ENCODE data around the gene PNMA8B. TPM values are rescaled to one million over a fixed set of nuclear protein-coding genes. Genes with fewer than 3 reads are reported as not detected.

Gene PNMA8B
- total RNA-seq, 1 donor from 2014 or later = 0.09 TPM

DNA sequence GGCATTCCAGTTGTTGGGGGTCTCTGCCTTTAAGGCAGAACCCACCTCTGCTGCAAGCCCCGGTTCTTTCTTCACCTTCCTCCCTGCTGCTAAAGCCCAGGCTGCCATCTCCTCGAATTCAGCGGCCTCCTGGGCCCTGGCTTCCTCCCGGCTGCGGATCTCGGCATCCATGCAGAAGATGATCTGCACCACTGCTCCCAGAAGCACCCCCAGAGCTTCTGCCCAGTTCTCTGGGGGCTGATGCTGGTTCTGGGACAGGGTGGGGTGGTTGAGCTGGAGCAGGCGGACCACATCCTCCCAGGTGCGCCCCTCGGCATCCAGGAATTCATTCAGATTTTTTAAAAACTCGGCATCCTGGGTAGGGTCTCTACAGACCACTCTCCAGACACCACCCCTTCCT lies 25.3 kb downstream of the PNMA8B start:
- Histone ChIP-seq H3K4me2 (peak overlapping the region; percentile 85), H3K4me1 (peaks cover 5% of the 10 kb centered on the region), H4K20me1 (ENCODE audit: low read depth) (no peaks in the 10 kb centered on the region), H2AFZ (replicated peaks) (no peak overlapping the region), H3K27me3 (peaks cover 3% of the 10 kb centered on the region), H3K36me3 (no peaks in the 10 kb centered on the region), H3K27ac (no peak overlapping the region), H3F3A (ENCODE audit: low read depth) (peaks cover 6% of the 10 kb centered on the region), H3K79me2 (ENCODE audit: low read depth) (peaks cover 13% of the 10 kb centered on the region), H3K9ac (no peak overlapping the region), H3K4me3 (peak overlapping the region; percentile 49), H3K9me3 (ENCODE audit: low read depth) (no peaks in the 10 kb centered on the region)
- H3K4me1 Mint-ChIP-seq = peaks cover 40% of the 10 kb centered on the region
- no peak overlapping the region for H3K27ac Mint-ChIP-seq
- peaks cover 37% of the 10 kb centered on the region for H3K36me3 Mint-ChIP-seq
- H3K27me3 Mint-ChIP-seq (ENCODE audit: insufficient read depth, low read depth) = peaks cover 13% of the 10 kb centered on the region
- H3K9me3 Mint-ChIP-seq = no peaks in the 10 kb centered on the region
- TF ChIP-seq EZH2phosphoT487 (IDR thresholded peaks at IDR 0.05) (no peak), EZH2 (IDR thresholded peaks at IDR 0.05) (no peak)
- TF ChIP-seq, protein P1, sequence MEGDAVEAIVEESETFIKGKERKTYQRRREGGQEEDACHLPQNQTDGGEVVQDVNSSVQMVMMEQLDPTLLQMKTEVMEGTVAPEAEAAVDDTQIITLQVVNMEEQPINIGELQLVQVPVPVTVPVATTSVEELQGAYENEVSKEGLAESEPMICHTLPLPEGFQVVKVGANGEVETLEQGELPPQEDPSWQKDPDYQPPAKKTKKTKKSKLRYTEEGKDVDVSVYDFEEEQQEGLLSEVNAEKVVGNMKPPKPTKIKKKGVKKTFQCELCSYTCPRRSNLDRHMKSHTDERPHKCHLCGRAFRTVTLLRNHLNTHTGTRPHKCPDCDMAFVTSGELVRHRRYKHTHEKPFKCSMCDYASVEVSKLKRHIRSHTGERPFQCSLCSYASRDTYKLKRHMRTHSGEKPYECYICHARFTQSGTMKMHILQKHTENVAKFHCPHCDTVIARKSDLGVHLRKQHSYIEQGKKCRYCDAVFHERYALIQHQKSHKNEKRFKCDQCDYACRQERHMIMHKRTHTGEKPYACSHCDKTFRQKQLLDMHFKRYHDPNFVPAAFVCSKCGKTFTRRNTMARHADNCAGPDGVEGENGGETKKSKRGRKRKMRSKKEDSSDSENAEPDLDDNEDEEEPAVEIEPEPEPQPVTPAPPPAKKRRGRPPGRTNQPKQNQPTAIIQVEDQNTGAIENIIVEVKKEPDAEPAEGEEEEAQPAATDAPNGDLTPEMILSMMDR (IDR thresholded peaks at IDR 0.05) = no peak
- DNase-seq (ENCODE audit: low spot score) = no peak
- peak overlapping the region; percentile 82 for H3K4me3 Mint-ChIP-seq

DNA sequence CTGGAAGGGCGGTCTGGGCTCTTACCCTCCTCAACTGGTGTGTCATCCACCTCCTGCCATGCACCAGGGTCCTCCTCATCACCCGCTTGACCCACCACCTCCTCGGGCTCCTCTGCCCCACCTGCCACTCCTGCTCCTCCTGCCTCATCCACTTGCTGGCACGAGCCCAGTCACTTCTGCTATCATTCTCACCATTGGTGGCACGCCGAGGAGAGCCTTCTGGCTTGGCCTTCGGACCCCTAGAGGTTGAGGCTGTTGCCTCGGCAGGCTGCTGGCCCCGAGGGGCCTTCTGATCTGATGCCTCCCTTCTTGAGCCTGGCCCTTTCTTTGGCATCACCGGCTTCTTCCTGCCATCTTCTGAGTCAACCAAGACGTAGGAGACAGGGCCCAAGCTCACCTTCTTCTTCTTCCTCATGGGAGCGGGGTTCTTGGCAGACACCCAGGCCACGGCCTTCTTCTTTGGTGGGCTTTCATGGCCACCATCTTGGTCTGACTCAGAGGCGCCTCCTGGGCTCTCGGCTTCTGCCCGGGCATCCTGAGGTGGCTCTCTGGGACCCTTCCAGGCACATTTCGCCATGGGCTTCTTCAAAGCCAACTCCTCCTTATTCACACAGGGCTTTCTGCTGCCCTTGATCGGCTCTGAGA lies 26.0 kb downstream of the PNMA8B start:
- Mint-ChIP-seq H3K27ac (peak overlapping the region; percentile 36), H3K36me3 (peaks cover 38% of the 10 kb centered on the region), H3K4me3 (peak overlapping the region; percentile 46), H3K9me3 (no peaks in the 10 kb centered on the region), H3K4me1 (peaks cover 40% of the 10 kb centered on the region), H3K27me3 (ENCODE audit: insufficient read depth, low read depth) (peaks cover 14% of the 10 kb centered on the region)
- no peak overlapping the region for H3K27ac ChIP-seq
- no peak overlapping the region for H3K4me2 ChIP-seq
- no peak overlapping the region for H3K9ac ChIP-seq
- no peaks in the 10 kb centered on the region for H3K36me3 ChIP-seq
- H3K9me3 ChIP-seq (ENCODE audit: low read depth) = no peaks in the 10 kb centered on the region
- TF ChIP-seq, protein P1 (IDR thresholded peaks at IDR 0.05) = no peak
- no peak for TF ChIP-seq EZH2phosphoT487 (IDR thresholded peaks at IDR 0.05)
- TF ChIP-seq EZH2 (IDR thresholded peaks at IDR 0.05) = no peak
- peaks cover 13% of the 10 kb centered on the region for H3K79me2 ChIP-seq (ENCODE audit: low read depth)
- H3F3A ChIP-seq (ENCODE audit: low read depth) = peaks cover 6% of the 10 kb centered on the region
- no peak for DNase-seq (ENCODE audit: low spot score)
- no peaks in the 10 kb centered on the region for H4K20me1 ChIP-seq (ENCODE audit: low read depth)
- H3K4me3 ChIP-seq = no peak overlapping the region
- peaks cover 5% of the 10 kb centered on the region for H3K4me1 ChIP-seq
- H3K27me3 ChIP-seq = peaks cover 3% of the 10 kb centered on the region
- H2AFZ ChIP-seq (replicated peaks) = no peak overlapping the region

DNA sequence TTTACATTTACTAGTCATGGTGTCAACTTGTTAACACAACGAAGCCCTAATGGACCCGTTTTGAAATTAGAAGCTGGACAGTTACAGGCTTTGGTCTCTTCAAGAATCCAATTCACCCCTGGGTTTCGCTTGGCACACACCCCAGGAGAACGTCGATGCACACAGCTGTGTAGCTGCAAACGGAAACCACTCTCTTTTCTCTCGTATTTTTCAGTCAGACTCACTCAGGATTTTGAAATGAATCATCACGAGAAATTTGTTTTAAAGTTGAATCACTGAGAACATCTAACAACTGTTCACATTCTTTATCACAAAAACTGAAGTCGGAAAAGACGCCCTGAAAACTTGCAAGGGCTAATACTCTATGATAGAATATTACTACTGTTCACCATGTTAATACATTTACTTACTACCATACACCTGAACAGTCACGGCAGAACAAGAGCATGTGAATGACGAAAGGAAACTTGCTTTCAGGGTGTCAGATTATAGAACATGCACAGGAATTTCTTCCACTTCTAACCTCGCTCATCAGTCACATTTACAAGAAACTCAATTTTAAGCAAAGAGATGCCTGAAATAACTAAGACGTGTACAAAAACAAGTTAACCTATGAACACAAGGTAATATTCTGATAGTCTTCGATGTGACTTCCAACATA lies 29.0 kb downstream of the PNMA8B start:
- no peak overlapping the region for H3K27ac ChIP-seq

More for the DNA sequence above, 29.0 kb downstream of the PNMA8B start:
- H3K9ac ChIP-seq = no peak overlapping the region
- H3K4me3 ChIP-seq = no peak overlapping the region
- H3K4me2 ChIP-seq = no peak overlapping the region
- H3K36me3 ChIP-seq = no peaks in the 10 kb centered on the region
- no peak for DNase-seq (ENCODE audit: low spot score)
- TF ChIP-seq EZH2 (IDR thresholded peaks at IDR 0.05) = no peak
- no peak for TF ChIP-seq EZH2phosphoT487 (IDR thresholded peaks at IDR 0.05)
- TF ChIP-seq, protein P1 (IDR thresholded peaks at IDR 0.05) = no peak
- Mint-ChIP-seq H3K27ac (no peak overlapping the region), H3K27me3 (ENCODE audit: insufficient read depth, low read depth) (peaks cover 13% of the 10 kb centered on the region), H3K4me3 (no peak overlapping the region), H3K4me1 (peaks cover 21% of the 10 kb centered on the region), H3K36me3 (peaks cover 40% of the 10 kb centered on the region), H3K9me3 (peaks cover 2% of the 10 kb centered on the region)
- no peaks in the 10 kb centered on the region for H3K27me3 ChIP-seq
- peaks cover 13% of the 10 kb centered on the region for H3K79me2 ChIP-seq (ENCODE audit: low read depth)
- no peaks in the 10 kb centered on the region for H4K20me1 ChIP-seq (ENCODE audit: low read depth)
- no peaks in the 10 kb centered on the region for H3F3A ChIP-seq (ENCODE audit: low read depth)
- H3K9me3 ChIP-seq (ENCODE audit: low read depth) = no peaks in the 10 kb centered on the region
- H2AFZ ChIP-seq (replicated peaks) = no peak overlapping the region
- H3K4me1 ChIP-seq = peaks cover under 1% of the 10 kb centered on the region
